GM12873 (cell line): ENCODE results near the gene NRP1.

Experiments
- TF ChIP-seq, protein P1 (sequence below): IDR thresholded peaks from 2 replicates; pipeline ENCODE4 v1.5.1; 2012; ENCODE audit warnings: low read depth, mild to moderate bottlenecking, moderate library complexity, low read length, control low read depth; ENCODE audit not compliant: insufficient read depth; ENCODE audit errors: missing control alignments

The NRP1 gene

DNA sequence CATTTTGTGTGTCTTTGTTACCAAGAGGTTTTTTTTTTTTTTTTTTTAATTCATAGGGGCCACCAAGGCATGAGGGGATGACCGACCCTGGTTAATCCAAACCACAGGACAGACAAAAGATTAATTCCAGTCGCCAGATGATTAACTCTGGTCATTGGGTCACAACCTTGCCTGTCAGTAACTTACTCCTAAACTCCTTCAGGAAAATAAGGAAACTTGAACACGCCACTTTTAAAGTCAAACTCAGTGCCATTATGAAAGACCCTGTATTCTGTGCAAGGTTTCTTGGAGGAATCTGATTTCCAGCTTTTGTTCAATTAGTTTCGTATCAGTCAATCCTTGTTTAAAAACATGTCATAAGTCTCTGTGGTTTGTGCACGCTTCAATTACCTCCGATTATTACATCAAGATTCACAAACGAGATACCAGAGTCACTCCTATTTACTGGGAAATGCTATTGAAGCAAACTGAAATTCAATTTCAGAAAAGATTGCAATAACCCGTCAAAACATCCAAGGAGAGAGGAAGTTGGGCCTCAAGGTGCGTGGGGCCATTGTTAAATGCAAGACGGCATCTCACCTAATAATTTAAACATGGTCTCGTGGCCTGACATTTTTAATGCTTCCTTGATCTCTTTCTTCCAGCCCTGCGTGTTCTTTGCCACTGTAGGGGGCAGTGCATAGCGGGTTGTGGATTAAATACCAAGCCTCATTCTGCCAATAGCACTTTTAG, 44.0 kb downstream of the NRP1 start:
- TF ChIP-seq, protein P1, sequence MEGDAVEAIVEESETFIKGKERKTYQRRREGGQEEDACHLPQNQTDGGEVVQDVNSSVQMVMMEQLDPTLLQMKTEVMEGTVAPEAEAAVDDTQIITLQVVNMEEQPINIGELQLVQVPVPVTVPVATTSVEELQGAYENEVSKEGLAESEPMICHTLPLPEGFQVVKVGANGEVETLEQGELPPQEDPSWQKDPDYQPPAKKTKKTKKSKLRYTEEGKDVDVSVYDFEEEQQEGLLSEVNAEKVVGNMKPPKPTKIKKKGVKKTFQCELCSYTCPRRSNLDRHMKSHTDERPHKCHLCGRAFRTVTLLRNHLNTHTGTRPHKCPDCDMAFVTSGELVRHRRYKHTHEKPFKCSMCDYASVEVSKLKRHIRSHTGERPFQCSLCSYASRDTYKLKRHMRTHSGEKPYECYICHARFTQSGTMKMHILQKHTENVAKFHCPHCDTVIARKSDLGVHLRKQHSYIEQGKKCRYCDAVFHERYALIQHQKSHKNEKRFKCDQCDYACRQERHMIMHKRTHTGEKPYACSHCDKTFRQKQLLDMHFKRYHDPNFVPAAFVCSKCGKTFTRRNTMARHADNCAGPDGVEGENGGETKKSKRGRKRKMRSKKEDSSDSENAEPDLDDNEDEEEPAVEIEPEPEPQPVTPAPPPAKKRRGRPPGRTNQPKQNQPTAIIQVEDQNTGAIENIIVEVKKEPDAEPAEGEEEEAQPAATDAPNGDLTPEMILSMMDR: no peak

DNA sequence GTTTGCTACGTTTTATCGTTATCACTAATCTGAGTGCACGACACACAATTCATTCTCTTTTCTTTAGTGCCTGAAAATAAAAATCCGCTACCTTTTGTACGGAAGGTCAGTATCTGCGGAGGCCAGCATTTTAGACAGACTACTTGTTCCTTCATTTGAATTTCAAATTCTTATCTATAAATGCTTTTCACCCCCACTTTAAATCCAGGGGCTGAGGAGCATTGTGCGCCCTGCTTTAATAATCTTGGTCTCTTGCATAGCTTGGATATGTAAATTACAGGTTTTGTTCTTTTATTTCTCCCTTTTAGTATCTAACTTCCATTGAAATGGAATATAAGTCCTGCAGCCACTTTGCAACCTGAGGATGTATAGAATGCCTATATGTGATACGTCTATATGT, 44.7 kb downstream of the NRP1 start:
- TF ChIP-seq, protein P1: no peak

DNA sequence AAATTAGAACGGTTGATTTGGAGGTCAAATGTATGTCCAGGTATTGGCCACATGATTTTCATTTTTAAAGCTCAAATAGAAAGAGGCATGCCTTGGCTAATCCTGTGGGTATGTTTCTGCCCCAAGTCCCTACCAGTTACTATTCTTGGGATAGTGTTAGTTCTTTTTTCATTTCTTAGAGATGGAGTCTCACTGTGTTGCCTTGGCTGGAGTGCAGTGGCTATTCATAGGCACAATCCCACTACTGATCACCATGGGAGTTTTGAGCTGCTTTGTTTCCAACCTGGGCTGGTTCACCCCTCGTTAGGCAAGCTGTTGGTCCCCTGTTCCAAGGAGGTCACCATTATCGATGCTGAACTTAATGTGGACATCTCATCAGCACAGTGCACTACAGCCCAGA, 46.3 kb downstream of the NRP1 start:
- TF ChIP-seq, protein P1: no peak

DNA sequence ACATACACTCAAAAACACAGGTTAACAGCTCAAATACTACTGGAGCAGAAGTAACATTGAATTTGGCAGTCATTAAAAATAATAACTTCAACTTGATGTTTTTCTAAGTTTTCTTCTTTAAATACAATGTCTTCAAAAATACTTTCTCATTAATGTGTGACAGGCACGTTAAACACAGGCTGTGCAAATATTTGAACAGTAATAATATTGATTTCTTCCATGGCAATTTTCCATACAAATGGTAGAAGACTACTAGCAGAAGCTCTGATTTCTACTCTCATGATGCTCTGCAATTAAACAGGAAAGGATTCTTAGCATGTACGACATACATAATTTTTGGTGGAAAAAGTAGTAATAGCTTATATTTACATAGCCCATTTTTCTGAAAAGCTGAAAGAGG, 47.4 kb downstream of the NRP1 start:
- TF ChIP-seq, protein P1: no peak

DNA sequence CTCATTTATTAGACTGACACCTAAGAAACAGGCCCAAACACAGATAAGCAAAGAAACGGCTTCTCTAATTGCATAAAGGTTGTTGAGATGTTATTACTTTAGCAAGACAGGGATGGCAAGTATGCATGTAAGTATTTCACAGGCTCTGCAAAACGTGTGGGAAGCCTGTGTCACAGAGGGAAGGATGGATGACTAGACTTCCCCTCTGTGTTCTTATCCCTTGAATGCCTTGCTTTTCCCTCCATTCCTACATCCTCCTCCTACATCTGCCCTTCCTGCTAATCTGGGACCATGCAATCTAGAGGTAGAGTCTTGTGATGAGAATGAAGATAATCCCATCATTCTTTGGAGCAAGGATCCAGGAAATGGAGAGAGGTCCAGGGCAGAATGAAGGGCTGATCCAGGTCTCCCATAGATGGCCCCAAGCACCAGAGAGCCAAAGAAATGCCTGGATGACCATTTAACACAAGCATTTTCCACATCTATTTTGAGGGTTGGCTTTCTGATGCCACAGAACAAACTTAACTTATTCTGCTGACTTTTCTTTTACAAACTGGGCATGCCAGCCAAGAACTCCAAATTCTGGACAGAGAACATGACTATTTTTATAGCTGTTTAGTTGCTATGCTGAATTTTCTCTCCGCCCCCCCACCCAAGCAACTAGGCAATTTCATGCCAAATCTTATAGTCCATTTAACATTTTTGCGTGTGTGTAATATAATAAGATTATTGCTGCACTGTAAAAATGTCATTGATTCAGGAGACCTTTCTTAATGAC, 48.1 kb downstream of the NRP1 start:
- TF ChIP-seq, protein P1: no peak

DNA sequence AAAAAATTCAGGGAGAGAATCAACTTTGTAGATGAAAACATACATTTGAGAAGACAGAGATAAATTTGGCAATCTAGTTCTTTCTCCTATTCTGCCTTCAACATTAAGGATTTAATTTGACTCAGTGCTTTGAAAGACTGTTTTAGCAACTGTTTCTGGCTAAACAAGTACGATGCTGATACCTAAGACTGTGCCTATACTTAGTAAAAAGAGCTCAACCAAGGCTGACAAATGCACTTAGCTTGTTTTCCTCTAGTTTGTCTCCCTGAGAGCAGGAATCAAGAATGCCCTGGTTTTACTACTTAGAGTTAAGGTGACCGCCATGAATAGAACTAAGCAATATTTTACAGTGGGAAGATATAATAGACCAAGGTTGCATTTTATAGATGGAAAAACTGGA, 49.5 kb downstream of the NRP1 start:
- TF ChIP-seq, protein P1: no peak

DNA sequence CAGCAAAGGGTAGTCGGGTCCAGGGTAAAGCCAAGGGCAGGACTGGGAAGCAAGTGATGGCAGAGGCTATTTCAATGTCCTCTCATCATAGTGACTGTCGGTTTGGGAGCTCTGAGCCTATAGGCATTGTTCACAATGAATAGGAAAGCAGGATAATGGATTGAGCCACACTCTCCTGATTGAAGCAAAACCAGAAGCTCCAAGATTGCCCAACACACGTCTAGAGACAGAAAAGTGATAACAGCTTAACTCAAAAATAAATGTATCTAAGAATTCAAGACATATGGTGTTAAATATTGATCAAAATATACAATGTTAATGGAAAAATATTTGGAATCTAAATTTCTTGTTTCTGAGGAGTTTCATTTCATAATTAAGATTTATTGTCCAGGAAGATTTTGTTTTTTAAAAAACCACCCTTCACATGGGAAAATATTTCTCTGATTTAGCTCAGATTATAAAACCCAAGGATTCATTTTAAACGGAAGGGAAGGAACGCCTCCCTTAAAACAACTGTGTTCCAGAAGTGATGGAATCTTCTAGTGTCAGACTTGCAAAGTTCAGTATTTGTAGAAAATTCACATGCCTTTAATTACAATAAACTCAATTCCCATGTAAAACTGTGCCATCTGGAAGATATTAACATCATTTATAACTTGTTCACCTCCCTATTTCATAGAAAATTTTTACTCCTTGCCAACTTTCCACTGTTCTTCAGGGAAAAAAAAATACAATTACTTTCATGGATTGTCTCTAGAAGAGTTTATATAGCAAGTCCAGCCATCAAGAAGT, 54.5 kb downstream of the NRP1 start:
- TF ChIP-seq, protein P1: no peak
